ACC112 (cell line): ENCODE data around the gene RSRC2.
"Not testable (repeated sequence)": the region's sequence is repeated elsewhere in the genome, so short reads cannot be mapped to it uniquely, and the experiment has no call there.

Experiments
- H2AFZ ChIP-seq: fragments of 200-600 bp; sonication (generic); one replicate; pipeline ENCODE4 v1.6.0; 2017; ENCODE audit warnings: antibody characterized with exemption, low read length; ENCODE audit not compliant: unreplicated experiment
- H3K27ac ChIP-seq: fragments of 200-600 bp; sonication (generic); 2 replicates; pipeline ENCODE4 v1.5.1; 2014; ENCODE audit warnings: low read depth, mild to moderate bottlenecking, antibody characterized with exemption, low read length, moderate library complexity
- H3K27me3 ChIP-seq: fragments of 200-600 bp; sonication (generic); 2 replicates; pipeline ENCODE4 v1.6.1; 2014; ENCODE audit warnings: mild to moderate bottlenecking, antibody characterized with exemption, low read length, moderate library complexity, mixed read lengths; ENCODE audit not compliant: insufficient read depth
- H3K36me3 ChIP-seq: fragments of 200-600 bp; sonication (generic); 2 replicates; pipeline ENCODE4 v1.6.1; 2016; ENCODE audit warnings: mild to moderate bottlenecking, antibody characterized with exemption, low read length, moderate library complexity, mixed read lengths; ENCODE audit not compliant: insufficient read depth
- H3K4me1 ChIP-seq: fragments of 200-600 bp; sonication (generic); one replicate; pipeline ENCODE4 v1.6.1; 2016; ENCODE audit warnings: low read length, mixed read lengths; ENCODE audit not compliant: insufficient read depth, unreplicated experiment, control insufficient read depth
- H3K4me3 ChIP-seq: fragments of 200-600 bp; sonication (generic); 2 replicates; pipeline ENCODE4 v1.5.1; 2014; ENCODE audit warnings: mild to moderate bottlenecking, low read depth, low read length
- H3K79me2 ChIP-seq: fragments of 200-600 bp; sonication (generic); one replicate; pipeline ENCODE4 v1.6.0; 2016; ENCODE audit warnings: low read length; ENCODE audit not compliant: control insufficient read depth, unreplicated experiment, insufficient read depth

Gene RSRC2

GRCh38 chr12:122518908-122519307 is 7.8 kb downstream of the RSRC2 start:
- Histone ChIP-seq H3K4me3 (no peak overlapping the region), H3K4me1 (peaks cover 60% of the 10 kb centered on the region), H3K27ac (peak overlapping the region; percentile 66), H3K79me2 (peaks cover 87% of the 10 kb centered on the region), H3K27me3 (no peaks in the 10 kb centered on the region), H2AFZ (no peak overlapping the region), H3K36me3 (peaks cover 79% of the 10 kb centered on the region)

DNA sequence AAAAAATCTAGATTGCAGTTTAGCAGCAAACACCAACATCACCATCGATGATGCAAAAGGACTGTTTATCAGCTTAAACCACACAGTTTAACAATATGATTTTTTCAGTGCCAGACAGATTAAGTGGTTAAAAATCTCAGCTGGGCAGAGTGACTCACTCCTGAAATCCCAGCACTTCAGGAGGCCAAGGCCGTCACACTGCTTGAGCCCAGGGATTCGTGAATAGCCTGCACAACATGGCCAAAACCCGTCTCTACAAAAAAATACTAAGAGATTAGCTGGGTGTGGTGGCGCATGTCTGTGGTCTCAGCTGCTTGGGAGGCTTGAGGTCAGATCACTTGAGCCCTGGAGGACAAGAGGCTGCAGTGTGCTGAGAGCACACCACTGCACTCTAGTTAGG is 8.9 kb downstream of the RSRC2 start:
- peaks cover 84% of the 10 kb centered on the region for H3K79me2 ChIP-seq
- peak overlapping the region; percentile 46 for H3K27ac ChIP-seq
- H2AFZ ChIP-seq, result no peak overlapping the region
- no peaks in the 10 kb centered on the region for H3K27me3 ChIP-seq
- H3K4me1 ChIP-seq, result peaks cover 49% of the 10 kb centered on the region
- peaks cover 81% of the 10 kb centered on the region for H3K36me3 ChIP-seq
- H3K4me3 ChIP-seq, result no peak overlapping the region

- peaks cover 39% of the 10 kb centered on the region for H3K4me1 ChIP-seq
- no peak overlapping the region for H2AFZ ChIP-seq
- H3K79me2 ChIP-seq, result peaks cover 81% of the 10 kb centered on the region
- peak overlapping the region; percentile 46 for H3K27ac ChIP-seq
- H3K27me3 ChIP-seq, result no peaks in the 10 kb centered on the region
- H3K4me3 ChIP-seq, result no peak overlapping the region
- peaks cover 85% of the 10 kb centered on the region for H3K36me3 ChIP-seq
Measured at GRCh38 chr12:122516544-122517361, 10.0 kb downstream of the RSRC2 start.

DNA sequence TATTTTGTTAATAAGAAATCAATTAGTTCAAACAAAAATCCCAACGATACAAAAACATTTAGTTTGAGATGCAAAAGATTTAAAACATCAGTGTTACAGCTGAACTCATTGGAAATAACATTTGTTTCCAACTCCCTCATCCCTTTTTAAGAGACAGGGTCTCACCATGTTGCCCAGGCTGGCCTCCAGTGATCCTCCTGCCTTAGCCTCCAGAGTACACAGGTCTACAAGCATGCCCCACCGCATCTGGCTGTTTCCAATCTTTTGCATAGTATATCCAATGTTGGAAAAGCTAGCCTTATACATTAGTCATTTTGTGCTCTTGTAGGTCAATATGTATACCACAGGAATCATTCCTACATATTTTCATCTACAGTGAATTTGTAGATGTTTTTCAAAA is 11.5 kb downstream of the RSRC2 start:
- no peak overlapping the region for H3K27ac ChIP-seq
- no peak overlapping the region for H2AFZ ChIP-seq
- H3K4me1 ChIP-seq, result peaks cover 29% of the 10 kb centered on the region
- peaks cover 86% of the 10 kb centered on the region for H3K36me3 ChIP-seq
- peaks cover 76% of the 10 kb centered on the region for H3K79me2 ChIP-seq
- no peaks in the 10 kb centered on the region for H3K27me3 ChIP-seq
- H3K4me3 ChIP-seq, result no peak overlapping the region

GRCh38 chr12:122513660-122514059 is 13.1 kb downstream of the RSRC2 start:
- peaks cover 78% of the 10 kb centered on the region for H3K79me2 ChIP-seq

DNA sequence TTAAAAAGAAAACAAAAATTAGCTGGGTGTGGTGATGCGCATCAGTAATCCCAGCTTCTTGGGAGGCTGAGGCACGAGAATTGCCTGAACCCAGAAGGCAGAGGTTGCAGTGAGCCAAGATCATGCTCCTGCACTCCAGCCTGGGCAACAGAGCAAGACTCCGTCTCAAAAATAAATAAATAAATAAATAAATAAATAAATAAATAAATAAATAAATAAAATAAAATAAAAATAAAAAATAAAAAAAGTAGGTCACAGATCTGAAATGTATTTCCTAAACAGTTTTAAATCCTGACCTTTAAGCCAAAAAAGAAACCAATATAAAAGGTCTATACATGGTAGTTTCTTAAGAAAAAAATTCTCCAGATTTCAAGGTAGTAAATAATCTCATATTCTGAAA is 13.7 kb downstream of the RSRC2 start:
- H3K79me2 ChIP-seq, result peaks cover 76% of the 10 kb centered on the region
- H3K27ac ChIP-seq, H3K27me3 ChIP-seq, H3K4me1 ChIP-seq, H3K4me3 ChIP-seq, H2AFZ ChIP-seq: not testable (repeated sequence)
- H3K36me3 ChIP-seq, result peaks cover 87% of the 10 kb centered on the region

More at GRCh38 chr12:122513660-122514059, 13.1 kb downstream of the RSRC2 start:
- no peak overlapping the region for H3K4me3 ChIP-seq
- no peak overlapping the region for H2AFZ ChIP-seq
- H3K4me1 ChIP-seq, result peaks cover 14% of the 10 kb centered on the region
- peaks cover 82% of the 10 kb centered on the region for H3K36me3 ChIP-seq
- no peak overlapping the region for H3K27ac ChIP-seq
- no peaks in the 10 kb centered on the region for H3K27me3 ChIP-seq

DNA sequence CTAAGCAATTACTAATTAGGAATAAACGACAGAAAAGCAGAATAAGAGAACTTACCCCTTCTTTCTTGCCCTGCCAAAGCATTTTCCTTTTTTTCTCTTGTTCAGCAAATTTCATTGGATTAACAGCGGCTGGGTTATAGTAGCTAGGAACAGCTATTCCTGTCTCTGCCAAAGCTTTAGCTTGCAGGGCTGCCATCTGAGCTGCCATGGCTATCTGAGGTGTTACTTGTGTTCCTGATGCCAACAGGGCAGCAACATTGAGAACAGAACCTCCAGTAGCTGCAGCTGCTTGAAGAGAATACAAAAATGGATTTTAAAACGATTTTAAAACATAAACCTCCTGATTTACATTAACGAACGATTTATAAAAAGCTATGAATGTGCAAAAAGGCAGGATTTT is 18.6 kb downstream of the RSRC2 start:
- no peak overlapping the region for H3K4me3 ChIP-seq
- no peaks in the 10 kb centered on the region for H3K27me3 ChIP-seq
- H3K27ac ChIP-seq, result no peak overlapping the region
- no peaks in the 10 kb centered on the region for H3K4me1 ChIP-seq
- no peak overlapping the region for H2AFZ ChIP-seq
- H3K36me3 ChIP-seq, result peaks cover 66% of the 10 kb centered on the region
- peaks cover 34% of the 10 kb centered on the region for H3K79me2 ChIP-seq

- Histone ChIP-seq H2AFZ (no peak overlapping the region), H3K4me1 (no peaks in the 10 kb centered on the region), H3K79me2 (peaks cover 22% of the 10 kb centered on the region), H3K36me3 (peaks cover 54% of the 10 kb centered on the region), H3K4me3 (no peak overlapping the region), H3K27me3 (no peaks in the 10 kb centered on the region), H3K27ac (no peak overlapping the region)
Measured at GRCh38 chr12:122506393-122506938, 20.3 kb downstream of the RSRC2 start.

- peaks cover 45% of the 10 kb centered on the region for H3K36me3 ChIP-seq
- no peak overlapping the region for H3K27ac ChIP-seq
- H3K4me3 ChIP-seq, result no peak overlapping the region
- no peaks in the 10 kb centered on the region for H3K27me3 ChIP-seq
- H3K79me2 ChIP-seq, result peaks cover 15% of the 10 kb centered on the region
- no peak overlapping the region for H2AFZ ChIP-seq
- H3K4me1 ChIP-seq, result no peaks in the 10 kb centered on the region
Measured at GRCh38 chr12:122505419-122506051, 21.2 kb downstream of the RSRC2 start.

- peaks cover 16% of the 10 kb centered on the region for H3K79me2 ChIP-seq
- H3K4me3 ChIP-seq, result no peak overlapping the region
- no peak overlapping the region for H3K27ac ChIP-seq
- H2AFZ ChIP-seq, result no peak overlapping the region
- H3K27me3 ChIP-seq, result no peaks in the 10 kb centered on the region
- peaks cover 30% of the 10 kb centered on the region for H3K36me3 ChIP-seq
- peaks cover 2% of the 10 kb centered on the region for H3K4me1 ChIP-seq
Measured at GRCh38 chr12:122503783-122504590, 22.7 kb downstream of the RSRC2 start.
